K562 (cell line): ENCODE results near the gene LRRC57. TPM values are rescaled to one million over a fixed set of nuclear protein-coding genes. Genes with fewer than 3 reads are reported as not detected.

ENCODE experiments used
- AFF4 ChIP-seq: sonication (generic); formaldehyde crosslinking; IDR thresholded peaks from 2 replicates; pipeline ENCODE4 v1.8.0; 2023; ENCODE audit warnings: mild to moderate bottlenecking, missing genetic modification reagents
- ARHGAP35 ChIP-seq: fragments of 450-650 bp; IDR thresholded peaks from 2 replicates; pipeline ENCODE4 v1.6.1; 2018; ENCODE audit not compliant: partially characterized antibody
- BRF1 ChIP-seq: IDR thresholded peaks from 3 replicates; pipeline ENCODE4 v1.6.1; 2011; ENCODE audit warnings: borderline replicate concordance, mild to moderate bottlenecking; ENCODE audit not compliant: insufficient read length; ENCODE audit errors: extremely low read depth
- C11orf30 ChIP-seq: fragments of 450-650 bp; IDR thresholded peaks from 2 replicates; pipeline ENCODE4 v1.6.1; 2016; ENCODE audit warnings: low read depth, mild to moderate bottlenecking
- CBX2 ChIP-seq: fragments of 200-600 bp; sonication (generic); IDR thresholded peaks from one replicate; pipeline ENCODE4 v1.6.1; 2012; ENCODE audit warnings: mild to moderate bottlenecking, low read length, inconsistent platforms; ENCODE audit not compliant: insufficient read depth, poor library complexity, severe bottlenecking
- ESRRB ChIP-seq: fragments of 250-450 bp; sonication (Bioruptor Pico); IDR thresholded peaks from 2 replicates; pipeline ENCODE4 v1.5.0; 2020; ENCODE audit warnings: mild to moderate bottlenecking, moderate library complexity, borderline replicate concordance
- FOXJ2 ChIP-seq: fragments of 200-800 bp; sonication (Bioruptor generic); IDR thresholded peaks from 2 replicates; pipeline ENCODE4 v1.6.1; 2016; ENCODE audit warnings: missing genetic modification characterization, missing compliant biosample characterization
- HCFC1 ChIP-seq: IDR thresholded peaks from 2 replicates; pipeline ENCODE4 v1.6.1; 2012; ENCODE audit warnings: low read depth, low read length, improper control_type of control experiment
- JUND ChIP-seq, 2 experiments: IDR thresholded peaks; 2 replicates in 1 of 2; 3 replicates in 1 of 2; pipeline ENCODE4 v1.6.1; 2011; ENCODE audit warnings: borderline replicate concordance in 2 of 2, low read depth in 2 of 2, low read length in 2 of 2, improper control_type of control experiment in 1 of 2, missing biosample characterization in 1 of 2, missing genetic modification characterization in 1 of 2, missing genetic modification reagents in 1 of 2
- KLF13 ChIP-seq: fragments of 450-650 bp; IDR thresholded peaks from 2 replicates; pipeline ENCODE4 v1.6.1; 2016; ENCODE audit warnings: missing genetic modification characterization, low read depth, mild to moderate bottlenecking, missing compliant biosample characterization, moderate library complexity, borderline replicate concordance
- L3MBTL2 ChIP-seq: fragments of 450-650 bp; IDR thresholded peaks from 2 replicates; pipeline ENCODE4 v1.6.1; 2016; ENCODE audit warnings: mild to moderate bottlenecking, moderate library complexity
- MITF ChIP-seq: IDR thresholded peaks from 2 replicates; pipeline ENCODE4 v1.6.1; 2014; ENCODE audit warnings: antibody characterized with exemption
- PURB ChIP-seq: sonication (generic); formaldehyde crosslinking; IDR thresholded peaks from 2 replicates; pipeline ENCODE4 v1.9.0; 2021; ENCODE audit warnings: low read depth, mild to moderate bottlenecking, missing genetic modification reagents
- STAT5B ChIP-seq: fragments of 250-450 bp; sonication (Bioruptor Pico); IDR thresholded peaks from 2 replicates; pipeline ENCODE4 v1.8.0; 2021; ENCODE audit warnings: mild to moderate bottlenecking, inconsistent platforms
- TEAD1 ChIP-seq, 2 experiments: fragments of 450-650 bp in 1 of 2; sonication (generic) in 1 of 2; formaldehyde crosslinking; IDR thresholded peaks; 2 replicates each; pipeline versions ENCODE4 v1.4.0 to v1.8.0; 2020 to 2022; ENCODE audit warnings: mild to moderate bottlenecking in 2 of 2, missing genetic modification reagents in 1 of 2
- ZFX ChIP-seq: sonication (generic); formaldehyde crosslinking; IDR thresholded peaks from 2 replicates; pipeline ENCODE4 v1.8.0; 2022; ENCODE audit warnings: mild to moderate bottlenecking, missing genetic modification reagents, moderate library complexity
- ZNF146 ChIP-seq: IDR thresholded peaks from one replicate; pipeline ENCODE4 v1.6.1; 2018; ENCODE audit warnings: missing compliant biosample characterization; ENCODE audit not compliant: unreplicated experiment
- ZNF592 ChIP-seq: fragments of 450-650 bp; IDR thresholded peaks from 2 replicates; pipeline ENCODE4 v1.6.1; 2017; ENCODE audit warnings: antibody characterized with exemption, mild to moderate bottlenecking
- polyA plus RNA-seq, 8 experiments: library from polyadenylated mRNA; depleted of rRNA in 4 of 8; stranded (reverse) in 5 of 8; unstranded in 3 of 8; fragments of >200 nt; fragmentation: Nextera tagmentation in 2 of 8; fragmentation: Illumina TruSeq in 1 of 8; extraction: Ambion mirVana in 2 of 8; extraction: Trizol in 1 of 8; gene quantifications; 2 replicates each; pipeline versions ENCODE4 v1.2.1 to v1.2.3, GENCODE V29; 2011 to 2014; ENCODE audit warnings: inconsistent platforms in 1 of 8, missing spikeins in 1 of 8
- total RNA-seq, 7 experiments: library from RNA; depleted of rRNA in 6 of 7; stranded (reverse); fragments of >200 nt in 6 of 7; fragmentation: Illumina TruSeq in 2 of 7; extraction: Trizol in 2 of 7; gene quantifications; 2 replicates each; pipeline versions ENCODE4 v1.2.1 to v1.2.3, GENCODE V29; 2011 to 2021; ENCODE audit warnings: low replicate concordance in 1 of 7

LRRC57 gene
- total and polyA plus RNA-seq, 9 of the 15 experiments (the other 6 are each of a cell fraction or from before 2014, with no cell fraction given) = 3.9 to 20.4 (median 14.8) TPM

GRCh38 chr15:42584031-42584765, 35.6 kb upstream of the LRRC57 start (continued):
- TF ChIP-seq JUND (IDR thresholded peaks at IDR 0.05; ENCODE audit: borderline replicate concordance, low read depth, low read length) (peak; percentile 47; the same call in 1 of the 2 replicates), JUND (tag; IDR thresholded peaks at IDR 0.05; ENCODE audit: borderline replicate concordance, low read depth, low read length) (peak; percentile 67; the same call in 1 of the 3 replicates), KLF13 (tag) (no peak), ZNF592 (no peak), ZFX (no peak), PURB (no peak), BRF1 (no peak), L3MBTL2 (no peak), ESRRB (no peak), TEAD1 (CRISPR knock-in tag; IDR thresholded peaks at IDR 0.05) (no peak), HCFC1 (no peak), CBX2 (no peak), C11orf30 (no peak; the same call in 1 of the 2 replicates), ARHGAP35 (no peak), ZNF146 (no peak), STAT5B (no peak), MITF (peak; percentile 78), FOXJ2 (tag) (peak; percentile 28; the same call in 1 of the 2 replicates), AFF4 (no peak)
